Measurements from ENCODE around the gene RPS19BP1.
A peak's percentile ranks its signal among the peaks of the same experiment; 100 is the strongest.
"Not testable (repeated sequence)": the region's sequence is repeated elsewhere in the genome, so short reads cannot be mapped to it uniquely, and the experiment has no call there.

Gene RPS19BP1

DNA sequence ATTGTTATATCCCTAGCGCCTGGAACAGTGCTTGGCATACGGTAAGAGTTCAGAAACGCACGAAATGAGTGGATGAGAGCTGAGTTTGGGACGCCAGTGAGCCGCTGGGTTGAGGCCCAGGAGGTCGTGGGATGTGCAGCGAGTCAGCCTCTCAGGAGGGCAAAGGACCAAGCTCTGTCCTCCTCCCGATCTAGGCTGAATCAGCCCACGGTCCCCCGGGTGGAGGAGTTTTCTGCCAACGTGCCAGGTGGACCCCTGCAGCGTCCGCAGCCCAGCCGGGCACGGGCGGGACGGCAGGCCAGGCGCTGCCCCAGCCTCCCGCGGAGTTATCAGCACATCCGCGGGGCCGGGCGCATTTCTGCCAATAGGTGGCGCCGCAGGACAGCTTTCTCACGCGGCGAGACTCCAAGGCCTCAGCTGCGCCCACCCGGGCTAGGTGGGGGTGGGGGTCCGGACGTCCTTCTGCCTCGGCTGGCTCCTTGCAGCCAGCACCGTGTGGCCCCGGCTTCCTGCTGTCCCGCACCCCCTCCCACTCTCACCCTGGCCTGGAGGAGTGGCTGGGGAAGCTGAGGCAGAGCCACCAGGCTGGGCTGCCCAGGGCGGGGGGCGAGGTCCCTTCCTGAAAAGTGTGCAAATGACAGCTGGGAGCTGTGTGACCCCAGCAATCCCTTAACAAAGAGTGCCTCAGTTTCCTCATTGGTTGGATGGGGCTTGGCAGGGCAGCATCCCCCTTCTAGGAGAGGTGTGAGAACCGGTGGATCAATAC is 2.2 kb upstream of the RPS19BP1 start:
- in situ Hi-C loops (cut with MboI; ENCODE audit: low pct_unique_long_range_greater_than_20kb, low sequenced_read_pairs): loop anchor here (25.0 kb wide), 1 partner anchor 803 kb away; the partner anchor contains the start of gene ADSL
- DNase-seq: peak; percentile 79

DNA sequence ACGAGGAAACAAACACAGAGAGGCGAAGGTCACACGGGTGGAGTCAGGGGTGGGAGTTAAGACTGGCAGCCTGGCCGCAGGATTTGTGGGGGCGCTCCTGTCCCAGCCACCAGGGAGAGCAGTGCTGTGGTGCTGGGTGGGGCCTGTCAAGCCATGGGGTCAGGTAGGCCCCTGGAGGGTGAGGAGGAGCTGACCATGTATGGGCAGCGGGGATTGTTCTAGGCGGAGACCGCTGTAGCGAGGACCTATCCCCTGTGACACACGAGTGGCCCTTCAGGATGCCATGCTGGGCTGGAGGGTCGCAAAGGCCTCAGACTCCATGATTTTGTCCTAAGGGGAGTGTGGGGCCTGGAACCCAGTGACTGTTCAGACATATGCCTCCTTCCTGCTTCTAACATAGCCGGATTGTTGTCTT is 1.6 kb upstream of the RPS19BP1 start:
- DNase-seq: no peak
- in situ Hi-C loops (cut with MboI; ENCODE audit: low pct_unique_long_range_greater_than_20kb, low sequenced_read_pairs): loop anchor here (25.0 kb wide), 1 partner anchor 803 kb away; the partner anchor contains the start of gene ADSL

- in situ Hi-C loops (cut with MboI; ENCODE audit: low pct_unique_long_range_greater_than_20kb, low sequenced_read_pairs): loop anchor here (25.0 kb wide), 1 partner anchor 806 kb away; the partner anchor contains the start of gene ADSL
- DNase-seq: peak; percentile 66
Measured at GRCh38 chr22:39530692-39531331, 1.7 kb downstream of the RPS19BP1 start.

DNA sequence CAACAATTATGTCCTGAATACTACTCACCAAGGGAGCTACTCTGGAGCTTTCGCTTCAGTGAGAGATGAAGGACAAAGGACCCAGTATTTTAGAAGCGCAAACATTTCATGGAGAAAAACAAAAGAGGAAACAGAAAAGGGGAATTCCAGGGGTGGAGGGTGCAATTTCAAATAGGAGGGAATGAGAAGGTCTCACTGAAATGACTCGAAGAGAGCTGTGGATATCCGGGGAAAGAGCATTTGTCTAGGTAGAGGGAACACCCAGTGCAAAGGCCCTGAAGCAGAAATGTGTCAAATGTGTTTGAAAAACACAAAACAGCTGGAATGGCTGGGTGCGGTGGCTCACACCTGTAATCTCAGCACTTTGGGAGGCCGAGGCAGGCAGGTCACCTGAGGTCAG is 2.4 kb downstream of the RPS19BP1 start:
- in situ Hi-C loops (cut with MboI; ENCODE audit: low pct_unique_long_range_greater_than_20kb, low sequenced_read_pairs): loop anchor here (25.0 kb wide), 1 partner anchor 807 kb away; the partner anchor contains the start of gene ADSL
- DNase-seq: no peak

GRCh38 chr22:39529487-39529851 is 3.1 kb downstream of the RPS19BP1 start:
- in situ Hi-C loops (cut with MboI; ENCODE audit: low pct_unique_long_range_greater_than_20kb, low sequenced_read_pairs): loop anchor here (25.0 kb wide), 1 partner anchor 808 kb away; the partner anchor contains the start of gene ADSL
- no peak for DNase-seq

- in situ Hi-C loops (cut with MboI; ENCODE audit: low pct_unique_long_range_greater_than_20kb, low sequenced_read_pairs): loop anchor here (25.0 kb wide), 1 partner anchor 808 kb away; the partner anchor contains the start of gene ADSL
- DNase-seq: peak; percentile 92
Measured at GRCh38 chr22:39528681-39529486, 3.7 kb downstream of the RPS19BP1 start.

DNA sequence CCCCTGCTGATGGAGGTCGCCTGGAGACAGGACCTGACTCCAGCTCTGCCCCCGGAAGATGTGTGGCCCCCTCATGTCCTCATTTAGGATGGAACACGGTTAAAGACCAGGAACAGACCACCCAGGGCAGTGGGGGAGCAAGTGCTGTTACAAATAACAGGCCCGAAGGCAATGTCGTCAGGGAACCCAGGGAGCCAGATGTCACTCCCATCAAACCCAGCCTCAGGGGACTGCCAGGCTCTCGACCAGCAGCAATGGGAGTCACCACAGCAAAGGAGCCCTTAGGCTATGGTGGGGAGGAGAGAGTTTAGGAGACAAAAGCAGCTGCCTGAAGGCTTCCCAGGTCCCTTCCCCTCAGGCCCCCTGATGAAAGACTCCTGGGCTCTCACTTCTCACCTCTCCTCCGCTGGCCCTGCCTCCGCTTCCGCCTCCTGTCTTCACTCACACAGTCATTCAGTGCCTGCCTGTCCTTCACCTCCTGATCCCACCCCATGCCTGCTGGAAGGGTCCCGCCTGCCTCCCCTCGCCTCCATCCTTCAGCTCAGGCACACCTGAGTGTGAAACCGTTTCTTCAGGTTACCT is 4.4 kb downstream of the RPS19BP1 start:
- in situ Hi-C loops (cut with MboI; ENCODE audit: low pct_unique_long_range_greater_than_20kb, low sequenced_read_pairs): loop anchor here (25.0 kb wide), 1 partner anchor 809 kb away; the partner anchor contains the start of gene ADSL
- DNase-seq: no peak

- DNase-seq: no peak
- in situ Hi-C loops (cut with MboI; ENCODE audit: low pct_unique_long_range_greater_than_20kb, low sequenced_read_pairs): loop anchor here (25.0 kb wide), 1 partner anchor 810 kb away; the partner anchor contains the start of gene ADSL
Measured at GRCh38 chr22:39527481-39527961, 5.0 kb downstream of the RPS19BP1 start.

- in situ Hi-C loops (cut with MboI; ENCODE audit: low pct_unique_long_range_greater_than_20kb, low sequenced_read_pairs): loop anchor here (25.0 kb wide), 1 partner anchor 811 kb away; the partner anchor contains the start of gene ADSL
- peak; percentile 67 for DNase-seq
Measured at GRCh38 chr22:39526736-39527171, 5.8 kb downstream of the RPS19BP1 start.

DNA sequence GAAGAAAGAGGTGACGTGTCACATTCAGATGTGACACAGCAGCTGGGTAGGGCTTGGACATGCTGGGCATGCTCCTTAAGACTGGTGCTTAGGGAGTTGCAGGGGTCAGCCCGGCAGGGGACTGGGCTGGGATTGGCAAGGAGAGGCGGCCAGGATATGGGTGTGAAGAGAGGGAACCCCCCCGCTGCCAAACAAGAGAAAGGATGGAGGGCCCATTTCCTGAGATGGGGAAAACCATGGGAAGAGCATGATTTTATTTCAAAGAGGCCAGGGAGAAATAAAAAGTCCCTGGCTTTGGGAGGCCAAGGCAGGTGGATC is 6.9 kb downstream of the RPS19BP1 start:
- DNase-seq: no peak
- in situ Hi-C loops (cut with MboI; ENCODE audit: low pct_unique_long_range_greater_than_20kb, low sequenced_read_pairs): loop anchor here (25.0 kb wide), 1 partner anchor 812 kb away; the partner anchor contains the start of gene ADSL

DNA sequence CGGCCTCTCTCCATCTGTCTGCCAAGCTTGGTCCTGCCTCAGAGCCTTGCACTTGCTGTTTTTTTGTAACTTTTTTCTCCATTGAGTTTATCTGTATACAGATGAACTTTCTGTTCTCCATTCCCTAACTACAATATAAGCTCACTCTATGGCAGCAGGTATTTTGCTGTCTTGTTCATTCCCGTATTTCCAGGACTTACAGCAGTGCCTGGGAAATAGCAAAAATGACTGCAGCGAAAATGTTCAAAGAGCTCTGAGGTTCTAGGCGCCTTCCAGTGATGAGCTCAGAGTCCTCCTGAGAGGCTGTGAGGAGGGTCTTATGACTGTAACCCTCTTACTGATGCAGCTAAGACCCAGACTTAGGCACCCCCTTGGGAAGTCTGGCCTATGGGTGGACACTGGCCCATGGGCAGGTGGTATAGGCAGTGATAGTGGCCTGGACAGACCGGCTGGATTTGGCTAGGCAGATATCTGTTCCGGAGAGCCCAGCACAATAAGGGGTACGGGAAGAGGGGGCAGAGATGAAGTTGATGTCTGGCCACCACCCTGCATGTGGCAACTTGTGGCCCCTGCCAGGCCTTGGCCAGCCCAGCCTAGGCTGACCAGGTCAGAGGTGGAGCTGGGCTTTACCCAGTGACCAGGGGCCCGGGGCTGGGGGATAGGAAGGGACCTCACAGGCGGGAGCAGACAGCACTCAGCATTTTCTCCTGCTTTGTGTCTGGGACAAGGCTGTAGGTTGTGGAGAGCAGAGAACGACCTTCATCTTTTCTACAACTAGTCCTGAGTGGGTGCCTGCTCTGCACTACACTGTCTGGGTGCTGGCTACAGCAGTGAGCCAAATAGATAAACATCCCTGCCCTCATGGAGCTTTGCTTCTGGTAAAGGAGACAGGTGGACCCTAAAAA is 7.5 kb downstream of the RPS19BP1 start:
- in situ Hi-C loops (cut with MboI; ENCODE audit: low pct_unique_long_range_greater_than_20kb, low sequenced_read_pairs): loop anchor here (25.0 kb wide), 2 partner anchors 363 to 812 kb away; partner anchors contain the start of genes ADSL and CBX7
- DNase-seq: no peak

DNA sequence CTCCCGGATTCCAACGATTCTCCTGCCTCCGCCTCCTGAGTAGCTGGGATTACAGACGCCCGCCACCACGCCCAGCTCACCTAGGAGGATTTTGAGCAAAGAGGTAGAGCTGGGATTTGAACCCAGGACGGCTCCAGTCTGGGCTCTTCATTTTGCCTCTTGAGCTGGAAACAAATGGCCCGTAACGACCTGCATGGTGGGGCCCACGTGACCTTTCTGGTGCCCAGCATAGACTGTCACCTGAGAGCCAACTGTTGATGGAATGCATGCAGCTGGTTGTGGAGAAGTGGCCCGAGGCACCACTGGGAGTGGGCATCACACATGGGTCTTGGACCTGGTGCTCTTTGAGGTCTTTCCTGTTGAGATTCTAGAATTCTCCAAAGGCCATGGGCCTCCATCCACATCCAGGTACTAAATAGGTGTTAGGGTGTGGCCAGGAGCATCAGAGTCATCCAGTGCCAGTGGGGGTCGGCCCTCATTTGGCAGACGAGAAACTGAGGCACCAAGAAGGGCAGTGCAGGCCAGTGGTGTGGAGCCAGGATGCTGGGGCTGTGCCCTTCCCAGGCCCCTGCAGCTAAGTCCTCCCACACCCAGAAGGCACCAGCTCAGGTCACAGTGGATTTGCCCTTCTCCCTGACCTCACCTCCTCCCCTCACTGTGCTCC is 8.3 kb downstream of the RPS19BP1 start:
- no peak for DNase-seq
- in situ Hi-C loops (cut with MboI; ENCODE audit: low pct_unique_long_range_greater_than_20kb, low sequenced_read_pairs): loop anchor here (25.0 kb wide), 1 partner anchor 362 kb away; the partner anchor contains the start of gene CBX7

GRCh38 chr22:39522567-39523300 is 9.8 kb downstream of the RPS19BP1 start:
- peak; percentile 55 for DNase-seq
- in situ Hi-C loops (cut with MboI; ENCODE audit: low pct_unique_long_range_greater_than_20kb, low sequenced_read_pairs): loop anchor here (25.0 kb wide), 1 partner anchor 360 kb away; the partner anchor contains the start of gene CBX7

GRCh38 chr22:39522091-39522490 is 10.5 kb downstream of the RPS19BP1 start:
- DNase-seq: not testable (repeated sequence)
- in situ Hi-C loops (cut with MboI; ENCODE audit: low pct_unique_long_range_greater_than_20kb, low sequenced_read_pairs): loop anchor here (25.0 kb wide), 1 partner anchor 360 kb away; the partner anchor contains the start of gene CBX7

- peak; percentile 58 for DNase-seq
- in situ Hi-C loops (cut with MboI; ENCODE audit: low pct_unique_long_range_greater_than_20kb, low sequenced_read_pairs): loop anchor here (25.0 kb wide), 1 partner anchor 359 kb away; the partner anchor contains the start of gene CBX7
Measured at GRCh38 chr22:39521106-39521885, 11.3 kb downstream of the RPS19BP1 start.

All from KBM-7 (cell line).